GM21717 (cell line): ENCODE results near the gene KIF18B.

Source experiments
- ATAC-seq: cut with Tn5 transposase; IDR thresholded peaks from one replicate; pipeline ENCODE4 v1.9.1; 2021; ENCODE audit warnings: mild to moderate bottlenecking, moderate library complexity; ENCODE audit not compliant: unreplicated experiment

Gene KIF18B

GRCh38 chr17:44941712-44942331, 5.8 kb downstream of the KIF18B start:
- ATAC-seq = no peak

- no peak for ATAC-seq
These were observed 6.8 kb downstream of the KIF18B start for GRCh38 chr17:44940768-44941167.

GRCh38 chr17:44940317-44940716, 7.3 kb downstream of the KIF18B start:
- ATAC-seq = no peak

- ATAC-seq = no peak
These were observed 12.5 kb downstream of the KIF18B start for GRCh38 chr17:44935116-44935515.

GRCh38 chr17:44934745-44935105, 12.8 kb downstream of the KIF18B start:
- no peak for ATAC-seq

- no peak for ATAC-seq
These were observed 13.5 kb downstream of the KIF18B start for GRCh38 chr17:44933824-44934744.

- ATAC-seq = no peak
These were observed 14.8 kb downstream of the KIF18B start for GRCh38 chr17:44932787-44933097.

GRCh38 chr17:44932096-44932786, 15.3 kb downstream of the KIF18B start:
- ATAC-seq = no peak

GRCh38 chr17:44931376-44931775, 16.2 kb downstream of the KIF18B start:
- ATAC-seq = no peak

- no peak for ATAC-seq
These were observed 16.9 kb downstream of the KIF18B start for GRCh38 chr17:44930667-44931066.

- ATAC-seq = no peak
These were observed 18.4 kb downstream of the KIF18B start for GRCh38 chr17:44928950-44929720.

- ATAC-seq = no peak
These were observed 19.4 kb downstream of the KIF18B start for GRCh38 chr17:44928136-44928535.

GRCh38 chr17:44927696-44928095, 19.9 kb downstream of the KIF18B start:
- ATAC-seq = no peak

GRCh38 chr17:44926821-44927525, 20.6 kb downstream of the KIF18B start:
- ATAC-seq = no peak

GRCh38 chr17:44925731-44926697, 21.6 kb downstream of the KIF18B start:
- ATAC-seq = no peak

GRCh38 chr17:44924107-44924544, 23.4 kb downstream of the KIF18B start:
- no peak for ATAC-seq

- ATAC-seq = no peak
These were observed 24.7 kb downstream of the KIF18B start for GRCh38 chr17:44922746-44923470.

- no peak for ATAC-seq
These were observed 25.4 kb downstream of the KIF18B start for GRCh38 chr17:44922136-44922535.
